ENCODE results near the gene PREX1. TPM values are rescaled to one million over a fixed set of nuclear protein-coding genes. Genes with fewer than 3 reads are reported as not detected.

Gene PREX1
- polyA plus RNA-seq, 1 donor (not counting 4 experiments of a cell fraction or from before 2014, with no cell fraction given), result 0.22 TPM

DNA sequence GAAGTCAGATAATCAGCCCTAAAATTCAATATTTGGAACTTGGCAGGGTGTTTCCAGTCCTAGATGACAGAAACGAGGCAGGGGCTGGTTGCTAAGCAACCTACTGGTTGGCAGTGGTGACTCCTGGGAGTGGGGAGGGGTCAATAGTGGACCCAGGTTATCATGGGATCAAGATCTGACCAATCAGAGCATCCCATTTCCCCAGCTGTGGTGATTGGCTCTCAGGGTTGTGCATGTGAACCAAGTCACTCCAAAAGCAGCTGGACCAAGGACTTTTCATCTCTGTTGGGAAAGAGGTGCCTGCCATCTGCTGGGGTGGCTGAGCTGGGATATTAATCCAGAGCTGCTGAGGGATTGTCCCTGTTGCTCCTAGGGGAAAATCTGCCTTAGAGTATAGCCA lies 253.4 kb downstream of the PREX1 start:
- dilution Hi-C loops (cut with MboI; ENCODE audit: extremely low pct_ligation_motif_present, low sequenced_read_pairs), result no loop called here
- TF ChIP-seq, protein P1, sequence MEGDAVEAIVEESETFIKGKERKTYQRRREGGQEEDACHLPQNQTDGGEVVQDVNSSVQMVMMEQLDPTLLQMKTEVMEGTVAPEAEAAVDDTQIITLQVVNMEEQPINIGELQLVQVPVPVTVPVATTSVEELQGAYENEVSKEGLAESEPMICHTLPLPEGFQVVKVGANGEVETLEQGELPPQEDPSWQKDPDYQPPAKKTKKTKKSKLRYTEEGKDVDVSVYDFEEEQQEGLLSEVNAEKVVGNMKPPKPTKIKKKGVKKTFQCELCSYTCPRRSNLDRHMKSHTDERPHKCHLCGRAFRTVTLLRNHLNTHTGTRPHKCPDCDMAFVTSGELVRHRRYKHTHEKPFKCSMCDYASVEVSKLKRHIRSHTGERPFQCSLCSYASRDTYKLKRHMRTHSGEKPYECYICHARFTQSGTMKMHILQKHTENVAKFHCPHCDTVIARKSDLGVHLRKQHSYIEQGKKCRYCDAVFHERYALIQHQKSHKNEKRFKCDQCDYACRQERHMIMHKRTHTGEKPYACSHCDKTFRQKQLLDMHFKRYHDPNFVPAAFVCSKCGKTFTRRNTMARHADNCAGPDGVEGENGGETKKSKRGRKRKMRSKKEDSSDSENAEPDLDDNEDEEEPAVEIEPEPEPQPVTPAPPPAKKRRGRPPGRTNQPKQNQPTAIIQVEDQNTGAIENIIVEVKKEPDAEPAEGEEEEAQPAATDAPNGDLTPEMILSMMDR (optimal IDR thresholded peaks at IDR 0.05 in 1 of 3, IDR thresholded peaks at IDR 0.05 in 1 of 3, conservative IDR thresholded peaks at IDR 0.05 in 1 of 3; ENCODE audit: extremely low read depth in 1 of 3, insufficient read depth in 2 of 3, low read length in 3 of 3), result no peak
- no peak for TF ChIP-seq EZH2 (IDR thresholded peaks at IDR 0.05; ENCODE audit: low read length)
- H3K9ac ChIP-seq (ENCODE audit: control insufficient read depth, extremely low read depth, insufficient read depth, low read length), result no peak overlapping the region
- no peaks in the 10 kb centered on the region for H3K79me2 ChIP-seq (ENCODE audit: control insufficient read depth, insufficient read depth, low read length)
- no peaks in the 10 kb centered on the region for H3K4me1 ChIP-seq (ENCODE audit: control insufficient read depth, extremely low read depth, insufficient read depth, low read length)
- H3K36me3 ChIP-seq (ENCODE audit: control insufficient read depth in 2 of 2, extremely low read depth in 1 of 2, insufficient read depth in 2 of 2, low read length in 2 of 2), result no peaks in the 10 kb centered on the region
- FAIRE-seq (no peak), DNase-seq (ENCODE audit: low read depth, low spot score) (no peak)
- no peak overlapping the region for H3K27ac ChIP-seq (ENCODE audit: control insufficient read depth, insufficient read depth, low read length)
- H3K9me1 ChIP-seq (ENCODE audit: control insufficient read depth, extremely low read depth, insufficient read depth, low read length), result no peaks in the 10 kb centered on the region
- peaks cover 11% of the 10 kb centered on the region for H3K27me3 ChIP-seq (ENCODE audit: control insufficient read depth, extremely low read depth, insufficient read depth, low read length)
- no peak overlapping the region for H3K4me3 ChIP-seq (ENCODE audit: control insufficient read depth in 2 of 3, extremely low read depth in 1 of 3, insufficient read depth in 2 of 3, low read depth in 1 of 3, low read length in 3 of 3)
- no peak overlapping the region for H3K4me2 ChIP-seq (ENCODE audit: control insufficient read depth, extremely low read depth, insufficient read depth, low read depth, low read length)
- no peak overlapping the region for H2AFZ ChIP-seq (ENCODE audit: control insufficient read depth, low read length)
- no peaks in the 10 kb centered on the region for H4K20me1 ChIP-seq (ENCODE audit: control insufficient read depth, extremely low read depth, insufficient read depth, low read length)
- H3K9me3 ChIP-seq (ENCODE audit: control insufficient read depth, low read depth, low read length), result no peaks in the 10 kb centered on the region

Other genes with a start within 250 kb of the PREX1 start
- 14.8 to 19.2 TPM (median 16.0 TPM) in 3 replicates for gene ARFGEF2, start 93.7 kb upstream of the PREX1 start, polyA plus RNA-seq
- 71.0 to 134 TPM (median 77.4 TPM) in 3 replicates for gene CSE1L, start 218.3 kb upstream of the PREX1 start, polyA plus RNA-seq